G401.6 (cell line): Measurements from ENCODE around the gene CUL3.

ENCODE experiments used
- FAIRE-seq: peaks from 2 replicates; lab custom pipeline; 2012; peaks lifted over from hg19 to GRCh38; lab: Jason Lieb, UNC

The CUL3 gene

GRCh38 chr2:224579411-224579810 lies 5.8 kb downstream of the CUL3 start:
- FAIRE-seq = peak; percentile 19

- FAIRE-seq = no peak
Observed at GRCh38 chr2:224577541-224577940, 7.6 kb downstream of the CUL3 start.

- FAIRE-seq = no peak
Observed at GRCh38 chr2:224576088-224576715, 9.0 kb downstream of the CUL3 start.

- FAIRE-seq = no peak
Observed at GRCh38 chr2:224574423-224575084, 10.6 kb downstream of the CUL3 start.

- FAIRE-seq = no peak
Observed at GRCh38 chr2:224573724-224574123, 11.4 kb downstream of the CUL3 start.

- no peak for FAIRE-seq
Observed at GRCh38 chr2:224572338-224572737, 12.8 kb downstream of the CUL3 start.

GRCh38 chr2:224570328-224570993 lies 14.7 kb downstream of the CUL3 start:
- no peak for FAIRE-seq

- no peak for FAIRE-seq
Observed at GRCh38 chr2:224569654-224570053, 15.5 kb downstream of the CUL3 start.

- no peak for FAIRE-seq
Observed at GRCh38 chr2:224565452-224566035, 19.6 kb downstream of the CUL3 start.

- FAIRE-seq = no peak
Observed at GRCh38 chr2:224563537-224563936, 21.6 kb downstream of the CUL3 start.

GRCh38 chr2:224562831-224563230 lies 22.3 kb downstream of the CUL3 start:
- no peak for FAIRE-seq

GRCh38 chr2:224561234-224562005 lies 23.7 kb downstream of the CUL3 start:
- FAIRE-seq = no peak

GRCh38 chr2:224560549-224560948 lies 24.6 kb downstream of the CUL3 start:
- no peak for FAIRE-seq

GRCh38 chr2:224557610-224558009 lies 27.6 kb downstream of the CUL3 start:
- FAIRE-seq = peak; percentile 36

- FAIRE-seq = peak; percentile 51
Observed at GRCh38 chr2:224556381-224556780, 28.8 kb downstream of the CUL3 start.

- FAIRE-seq = no peak
Observed at GRCh38 chr2:224555823-224556366, 29.3 kb downstream of the CUL3 start.

- no peak for FAIRE-seq
Observed at GRCh38 chr2:224552771-224553170, 32.4 kb downstream of the CUL3 start.

GRCh38 chr2:224551693-224552092 lies 33.5 kb downstream of the CUL3 start:
- no peak for FAIRE-seq

GRCh38 chr2:224546926-224547325 lies 38.2 kb downstream of the CUL3 start:
- FAIRE-seq = no peak

- peak; percentile 44 for FAIRE-seq
Observed at GRCh38 chr2:224545884-224546644, 39.1 kb downstream of the CUL3 start.

- no peak for FAIRE-seq
Observed at GRCh38 chr2:224543939-224544338, 41.2 kb downstream of the CUL3 start.
